ENCODE results near the gene HOXD9. TPM values are rescaled to one million over a fixed set of nuclear protein-coding genes. Genes with fewer than 3 reads are reported as not detected.

Gene HOXD9
- total RNA-seq (2014; rRNA removed; shearing (Covaris generic)) (not detected in 2 replicates), total RNA-seq (2022) (not detected in 2 replicates), Bru-seq, nascent RNA (not detected), BruChase-seq, experiment 1, labeled RNA remaining after a 6-hour chase (not detected), BruChase-seq, experiment 2, labeled RNA remaining after a 2-hour chase (not detected)
- long read RNA-seq: 0 reads

DNA sequence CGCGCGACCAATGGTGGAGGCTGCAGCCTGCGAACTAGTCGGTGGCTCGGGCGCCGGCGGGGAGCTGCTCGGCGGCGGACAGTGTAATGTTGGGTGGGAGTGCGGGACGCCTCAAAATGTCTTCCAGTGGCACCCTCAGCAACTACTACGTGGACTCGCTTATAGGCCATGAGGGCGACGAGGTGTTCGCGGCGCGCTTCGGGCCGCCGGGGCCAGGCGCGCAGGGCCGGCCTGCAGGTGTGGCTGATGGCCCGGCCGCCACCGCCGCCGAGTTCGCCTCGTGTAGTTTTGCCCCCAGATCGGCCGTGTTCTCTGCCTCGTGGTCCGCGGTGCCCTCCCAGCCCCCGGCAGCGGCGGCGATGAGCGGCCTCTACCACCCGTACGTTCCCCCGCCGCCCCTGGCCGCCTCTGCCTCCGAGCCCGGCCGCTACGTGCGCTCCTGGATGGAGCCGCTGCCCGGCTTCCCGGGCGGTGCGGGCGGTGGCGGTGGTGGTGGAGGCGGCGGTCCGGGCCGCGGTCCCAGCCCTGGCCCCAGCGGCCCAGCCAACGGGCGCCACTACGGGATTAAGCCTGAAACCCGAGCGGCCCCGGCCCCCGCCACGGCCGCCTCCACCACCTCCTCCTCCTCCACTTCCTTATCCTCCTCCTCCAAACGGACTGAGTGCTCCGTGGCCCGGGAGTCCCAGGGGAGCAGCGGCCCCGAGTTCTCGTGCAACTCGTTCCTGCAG lies at the start of gene HOXD9:
HOXD9 (plus strand) TSS at position 37 of the 728 bp plus-strand sequence; CDS start at position 87, 50 bp downstream.
- Histone ChIP-seq H3K9me2 (ENCODE audit: insufficient read depth, low read length) (no peaks in the 10 kb centered on the region), H4K20me1 (ENCODE audit: insufficient read depth, low read length) (no peaks in the 10 kb centered on the region), H3K79me2 (ENCODE audit: insufficient read depth, low read depth, low read length) (no peaks in the 10 kb centered on the region), H2AFZ (ENCODE audit: low read length) (no peak within 1 kb of the TSS), H3K4me3 (ENCODE audit: low read depth, low read length, poor library complexity, severe bottlenecking) (no peak within 1 kb of the TSS), H3K36me3 (ENCODE audit: insufficient read depth, low read length) (no peaks in the 10 kb centered on the region), H3K4me2 (ENCODE audit: low read length) (no peak within 1 kb of the TSS), H3K27ac (ENCODE audit: low read depth, low read length, poor library complexity, severe bottlenecking) (no peak within 1 kb of the TSS), H3K4me1 (ENCODE audit: insufficient read depth, low read length, poor library complexity, severe bottlenecking) (no peaks in the 10 kb centered on the region), H3K9me3 (ENCODE audit: low read length) (no peaks in the 10 kb centered on the region)
- DNase-seq (ENCODE audit: low spot score): no peak
- no TSS peak for BruUV-seq (replicated peaks)
- CTCF ChIA-PET (ENCODE audit: unreplicated experiment): no interaction called here
- no peak for TF ChIP-seq EZH2phosphoT487 (IDR thresholded peaks at IDR 0.05; ENCODE audit: borderline replicate concordance, low read depth, low read length)
- TF ChIP-seq, protein P1, sequence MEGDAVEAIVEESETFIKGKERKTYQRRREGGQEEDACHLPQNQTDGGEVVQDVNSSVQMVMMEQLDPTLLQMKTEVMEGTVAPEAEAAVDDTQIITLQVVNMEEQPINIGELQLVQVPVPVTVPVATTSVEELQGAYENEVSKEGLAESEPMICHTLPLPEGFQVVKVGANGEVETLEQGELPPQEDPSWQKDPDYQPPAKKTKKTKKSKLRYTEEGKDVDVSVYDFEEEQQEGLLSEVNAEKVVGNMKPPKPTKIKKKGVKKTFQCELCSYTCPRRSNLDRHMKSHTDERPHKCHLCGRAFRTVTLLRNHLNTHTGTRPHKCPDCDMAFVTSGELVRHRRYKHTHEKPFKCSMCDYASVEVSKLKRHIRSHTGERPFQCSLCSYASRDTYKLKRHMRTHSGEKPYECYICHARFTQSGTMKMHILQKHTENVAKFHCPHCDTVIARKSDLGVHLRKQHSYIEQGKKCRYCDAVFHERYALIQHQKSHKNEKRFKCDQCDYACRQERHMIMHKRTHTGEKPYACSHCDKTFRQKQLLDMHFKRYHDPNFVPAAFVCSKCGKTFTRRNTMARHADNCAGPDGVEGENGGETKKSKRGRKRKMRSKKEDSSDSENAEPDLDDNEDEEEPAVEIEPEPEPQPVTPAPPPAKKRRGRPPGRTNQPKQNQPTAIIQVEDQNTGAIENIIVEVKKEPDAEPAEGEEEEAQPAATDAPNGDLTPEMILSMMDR (conservative IDR thresholded peaks at IDR 0.05; ENCODE audit: low read length): no peak
- intact Hi-C loops (cut with micrococcal nuclease; ENCODE audit: unreplicated experiment): no loop called here
- POLR2A ChIA-PET: no interaction called here

DNA sequence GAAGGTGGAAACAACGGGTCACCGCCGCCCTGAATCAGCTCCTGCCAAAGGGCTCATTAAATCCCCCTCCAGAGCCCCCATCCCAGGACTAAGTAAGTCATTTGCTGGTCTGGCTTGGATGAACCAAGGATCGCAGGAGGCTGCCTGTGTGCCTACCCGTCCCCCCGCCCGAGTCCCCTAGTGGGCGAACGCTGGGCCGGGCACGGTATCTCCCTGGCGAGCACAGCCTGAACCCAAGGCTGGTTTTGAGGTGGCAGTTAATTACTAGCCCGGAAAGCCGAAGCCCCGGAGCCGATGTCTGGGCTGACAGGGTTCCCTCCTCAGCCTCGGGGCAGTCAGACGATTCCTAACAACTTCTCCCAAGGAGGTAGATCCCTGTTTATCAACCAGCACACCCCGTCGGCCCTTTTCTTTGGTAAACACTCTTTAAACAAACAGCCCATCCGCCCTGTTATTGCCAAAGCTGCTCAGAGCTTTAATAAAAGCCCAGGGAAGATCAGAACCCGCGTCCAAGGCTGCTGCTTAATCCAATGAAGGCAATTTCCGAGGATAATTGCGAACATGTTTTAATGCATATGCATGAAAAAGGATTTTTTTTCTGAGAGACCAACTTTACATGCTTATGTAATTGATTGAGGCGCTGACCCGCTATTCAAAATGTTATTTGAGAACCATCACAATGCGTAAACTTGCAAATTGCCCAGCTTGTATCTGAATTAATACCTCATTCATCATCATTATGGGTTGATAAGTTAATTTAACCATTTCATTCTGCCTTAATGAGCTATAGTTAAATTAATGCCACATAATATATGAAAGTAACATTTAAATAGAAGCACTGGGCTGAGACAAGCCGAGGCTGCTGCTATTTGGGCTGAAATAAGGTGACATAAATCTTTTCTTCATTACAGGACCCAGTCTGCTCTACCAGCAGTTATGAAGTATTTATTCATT lies 49.3 kb upstream of the HOXD9 start:
- H3K4me1 ChIP-seq (ENCODE audit: insufficient read depth, low read length, poor library complexity, severe bottlenecking): no peaks in the 10 kb centered on the region
- intact Hi-C loops (cut with micrococcal nuclease; ENCODE audit: unreplicated experiment): no loop called here
- ChIA-PET POLR2A (no interaction called here), CTCF (ENCODE audit: unreplicated experiment) (no interaction called here)
- no TSS peak for BruUV-seq (replicated peaks)
- H3K9me2 ChIP-seq (ENCODE audit: insufficient read depth, low read length): no peaks in the 10 kb centered on the region
- no peaks in the 10 kb centered on the region for H3K9me3 ChIP-seq (ENCODE audit: low read length)
- no peaks in the 10 kb centered on the region for H4K20me1 ChIP-seq (ENCODE audit: insufficient read depth, low read length)
- H3K79me2 ChIP-seq (ENCODE audit: insufficient read depth, low read depth, low read length): no peaks in the 10 kb centered on the region
- H2AFZ ChIP-seq (ENCODE audit: low read length): no peak overlapping the region
- H3K36me3 ChIP-seq (ENCODE audit: insufficient read depth, low read length): no peaks in the 10 kb centered on the region
- H3K27ac ChIP-seq (ENCODE audit: low read depth, low read length, poor library complexity, severe bottlenecking): no peak overlapping the region
- no peak for DNase-seq (ENCODE audit: low spot score)
- H3K4me3 ChIP-seq (ENCODE audit: low read depth, low read length, poor library complexity, severe bottlenecking): no peak overlapping the region
- no peak overlapping the region for H3K4me2 ChIP-seq (ENCODE audit: low read length)
- no peak for TF ChIP-seq EZH2phosphoT487 (IDR thresholded peaks at IDR 0.05; ENCODE audit: borderline replicate concordance, low read depth, low read length)
- TF ChIP-seq, protein P1 (conservative IDR thresholded peaks at IDR 0.05; ENCODE audit: low read length): no peak
